GM19193 (cell line): ENCODE results near the gene PIKFYVE.

Experiments used
- POLR2A ChIP-seq: IDR thresholded peaks from 4 replicates; pipeline ENCODE4 v1.6.1; 2011; ENCODE audit not compliant: insufficient read depth, insufficient read length; ENCODE audit errors: extremely low read depth

The PIKFYVE gene

GRCh38 chr2:208320686-208321085 is 54.6 kb downstream of the PIKFYVE start:
- no peak for TF ChIP-seq POLR2A

GRCh38 chr2:208326016-208326415 is 60.0 kb downstream of the PIKFYVE start:
- no peak for TF ChIP-seq POLR2A

GRCh38 chr2:208329485-208329884 is 63.4 kb downstream of the PIKFYVE start:
- no peak for TF ChIP-seq POLR2A

GRCh38 chr2:208334230-208334629 is 68.2 kb downstream of the PIKFYVE start:
- no peak for TF ChIP-seq POLR2A

- no peak for TF ChIP-seq POLR2A
Observed at GRCh38 chr2:208346756-208347155, 80.7 kb downstream of the PIKFYVE start.

GRCh38 chr2:208350610-208351009 is 84.6 kb downstream of the PIKFYVE start:
- no peak for TF ChIP-seq POLR2A

- TF ChIP-seq POLR2A, result no peak
Observed at GRCh38 chr2:208352644-208353567, 86.9 kb downstream of the PIKFYVE start.

GRCh38 chr2:208354964-208355381 is 88.9 kb downstream of the PIKFYVE start:
- no peak for TF ChIP-seq POLR2A

- TF ChIP-seq POLR2A, result no peak
Observed at GRCh38 chr2:208356846-208357574, 91.0 kb downstream of the PIKFYVE start.

- no peak for TF ChIP-seq POLR2A
Observed at GRCh38 chr2:208358758-208359631, 92.9 kb downstream of the PIKFYVE start.

- TF ChIP-seq POLR2A, result no peak
Observed at GRCh38 chr2:208359632-208359986, 93.6 kb downstream of the PIKFYVE start.

GRCh38 chr2:208360259-208361076 is 94.4 kb downstream of the PIKFYVE start:
- TF ChIP-seq POLR2A, result no peak

- no peak for TF ChIP-seq POLR2A
Observed at GRCh38 chr2:208361077-208361441, 95.0 kb downstream of the PIKFYVE start.

- TF ChIP-seq POLR2A, result no peak
Observed at GRCh38 chr2:208363485-208363884, 97.4 kb downstream of the PIKFYVE start.
